Activated naive CD4-positive, alpha-beta T cell treated with anti-CD3 and anti-CD28 coated beads, Interleukin-2, amount 50 U/mL, for 16 hours (primary cell): Measurements from ENCODE around the gene PKIG.

Source experiments
- DNase-seq: peaks from one replicate; pipeline ENCODE4 v3.0.0-alpha.2; 2020

PKIG gene

GRCh38 chr20:44621939-44622338 is 39.6 kb downstream of the PKIG start:
- DNase-seq, result no peak

- DNase-seq, result no peak
Observed at GRCh38 chr20:44622501-44623270, 40.3 kb downstream of the PKIG start.

GRCh38 chr20:44624152-44624551 is 41.8 kb downstream of the PKIG start:
- DNase-seq, result no peak

GRCh38 chr20:44624743-44625271 is 42.4 kb downstream of the PKIG start:
- DNase-seq, result no peak

- no peak for DNase-seq
Observed at GRCh38 chr20:44625361-44625760, 43.0 kb downstream of the PKIG start.

- no peak for DNase-seq
Observed at GRCh38 chr20:44626278-44626677, 43.9 kb downstream of the PKIG start.

- no peak for DNase-seq
Observed at GRCh38 chr20:44627364-44628010, 45.1 kb downstream of the PKIG start.

GRCh38 chr20:44629017-44629385 is 46.6 kb downstream of the PKIG start:
- DNase-seq, result no peak

- DNase-seq, result no peak
Observed at GRCh38 chr20:44629542-44629941, 47.2 kb downstream of the PKIG start.

GRCh38 chr20:44630297-44630696 is 47.9 kb downstream of the PKIG start:
- no peak for DNase-seq

GRCh38 chr20:44632103-44632752 is 49.8 kb downstream of the PKIG start:
- no peak for DNase-seq

- DNase-seq, result no peak
Observed at GRCh38 chr20:44633187-44633810, 50.9 kb downstream of the PKIG start.

- DNase-seq, result no peak
Observed at GRCh38 chr20:44633872-44634600, 51.7 kb downstream of the PKIG start.

GRCh38 chr20:44635877-44636276 is 53.5 kb downstream of the PKIG start:
- no peak for DNase-seq

GRCh38 chr20:44637042-44637441 is 54.7 kb downstream of the PKIG start:
- DNase-seq, result no peak

GRCh38 chr20:44637522-44638372 is 55.4 kb downstream of the PKIG start:
- DNase-seq, result no peak

- no peak for DNase-seq
Observed at GRCh38 chr20:44640522-44640921, 58.1 kb downstream of the PKIG start.

GRCh38 chr20:44641325-44641724 is 58.9 kb downstream of the PKIG start:
- DNase-seq, result no peak

GRCh38 chr20:44642203-44643153 is 60.1 kb downstream of the PKIG start:
- no peak for DNase-seq

- DNase-seq, result no peak
Observed at GRCh38 chr20:44643154-44643519, 60.8 kb downstream of the PKIG start.
